GM23248 (cell line): ENCODE results near the gene TRIO.

Source experiments
- EZH2 ChIP-seq: fragments of 200-600 bp; sonication (generic); IDR thresholded peaks from 2 replicates; pipeline ENCODE4 v1.6.1; 2018; ENCODE audit warnings: antibody characterized with exemption, mild to moderate bottlenecking; ENCODE audit not compliant: insufficient read depth, poor library complexity, severe bottlenecking
- EZH2phosphoT487 ChIP-seq: fragments of 200-600 bp; sonication (generic); IDR thresholded peaks from 2 replicates; pipeline ENCODE4 v1.6.1; 2018; ENCODE audit warnings: antibody characterized with exemption, moderate library complexity, mild to moderate bottlenecking, low read depth; ENCODE audit not compliant: insufficient read depth

GRCh38 chr5:14242871-14243383 lies 99.8 kb downstream of the TRIO start:
- TF ChIP-seq EZH2, result no peak
- TF ChIP-seq EZH2phosphoT487, result no peak
